K562 (cell line): ENCODE data around the gene RFX3.

Experiments used
- CHD2 ChIP-seq: IDR thresholded peaks from 2 replicates; pipeline ENCODE4 v1.6.1; 2011; ENCODE audit warnings: low read depth, low read length
- DNMT1 ChIP-seq: fragments of 450-650 bp; IDR thresholded peaks from 2 replicates; pipeline ENCODE4 v1.6.1; 2016; ENCODE audit warnings: antibody characterized with exemption, mild to moderate bottlenecking
- EGR1 ChIP-seq: fragments of 450-650 bp; conservative IDR thresholded peaks from 2 replicates; pipeline ENCODE4 v1.6.1; 2017; ENCODE audit warnings: mild to moderate bottlenecking
- HNRNPUL1 ChIP-seq: fragments of 200-400 bp; formaldehyde crosslinking; IDR thresholded peaks from 2 replicates; pipeline ENCODE4 v1.6.1; 2017; ENCODE audit warnings: low read length
- TAF1 ChIP-seq: IDR thresholded peaks from 2 replicates; pipeline ENCODE4 v1.6.1; 2011; ENCODE audit warnings: mild to moderate bottlenecking, low read length, moderate library complexity; ENCODE audit not compliant: insufficient read depth, control insufficient read depth, severe bottlenecking; ENCODE audit errors: extremely low read depth
- ZFX ChIP-seq: sonication (generic); formaldehyde crosslinking; IDR thresholded peaks from 2 replicates; pipeline ENCODE4 v1.8.0; 2022; ENCODE audit warnings: mild to moderate bottlenecking, missing genetic modification reagents, moderate library complexity
- ZNF655 ChIP-seq: fragments of 250-450 bp; sonication (Bioruptor Pico); IDR thresholded peaks from 2 replicates; pipeline ENCODE4 v1.5.0; 2021
- TF ChIP-seq, protein P1 (sequence below): sonication (generic); formaldehyde crosslinking; IDR thresholded peaks from 2 replicates; pipeline ENCODE4 v1.8.1; 2023; ENCODE audit warnings: mild to moderate bottlenecking, missing genetic modification reagents
- TF ChIP-seq, protein P2 (sequence below): fragments of 250-450 bp; sonication (Bioruptor Pico); IDR thresholded peaks from 2 replicates; pipeline ENCODE4 v1.8.0; 2022; ENCODE audit warnings: inconsistent platforms
- TF ChIP-seq, protein P3 (sequence below): fragments of 450-650 bp; IDR thresholded peaks from 2 replicates; pipeline ENCODE4 v1.6.1; 2016; ENCODE audit warnings: borderline replicate concordance

DNA sequence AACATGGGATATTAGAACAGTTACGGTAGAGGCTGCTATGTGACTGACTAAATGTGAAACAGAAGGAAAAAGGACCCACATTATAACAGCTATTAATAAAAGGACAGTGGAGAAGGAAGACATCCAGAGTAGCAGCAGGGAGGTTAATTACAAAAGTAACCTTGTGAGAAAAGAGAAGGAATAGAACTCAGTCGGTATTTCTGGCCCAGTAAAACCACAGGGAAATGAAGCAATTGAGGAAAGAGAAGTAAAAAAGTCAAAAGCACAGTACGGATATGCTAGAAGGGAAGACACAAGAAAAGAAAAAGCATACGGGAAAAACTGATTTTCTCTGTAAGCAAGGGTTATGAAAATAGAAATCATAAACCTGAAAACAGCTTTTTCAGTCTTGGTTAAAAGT lies 164.7 kb downstream of the RFX3 start:
- TF ChIP-seq HNRNPUL1 (no peak), CHD2 (no peak), ZNF655 (CRISPR knock-in tag) (no peak), TAF1 (no peak), ZFX (no peak), EGR1 (no peak), DNMT1 (no peak)
- TF ChIP-seq, protein P1, sequence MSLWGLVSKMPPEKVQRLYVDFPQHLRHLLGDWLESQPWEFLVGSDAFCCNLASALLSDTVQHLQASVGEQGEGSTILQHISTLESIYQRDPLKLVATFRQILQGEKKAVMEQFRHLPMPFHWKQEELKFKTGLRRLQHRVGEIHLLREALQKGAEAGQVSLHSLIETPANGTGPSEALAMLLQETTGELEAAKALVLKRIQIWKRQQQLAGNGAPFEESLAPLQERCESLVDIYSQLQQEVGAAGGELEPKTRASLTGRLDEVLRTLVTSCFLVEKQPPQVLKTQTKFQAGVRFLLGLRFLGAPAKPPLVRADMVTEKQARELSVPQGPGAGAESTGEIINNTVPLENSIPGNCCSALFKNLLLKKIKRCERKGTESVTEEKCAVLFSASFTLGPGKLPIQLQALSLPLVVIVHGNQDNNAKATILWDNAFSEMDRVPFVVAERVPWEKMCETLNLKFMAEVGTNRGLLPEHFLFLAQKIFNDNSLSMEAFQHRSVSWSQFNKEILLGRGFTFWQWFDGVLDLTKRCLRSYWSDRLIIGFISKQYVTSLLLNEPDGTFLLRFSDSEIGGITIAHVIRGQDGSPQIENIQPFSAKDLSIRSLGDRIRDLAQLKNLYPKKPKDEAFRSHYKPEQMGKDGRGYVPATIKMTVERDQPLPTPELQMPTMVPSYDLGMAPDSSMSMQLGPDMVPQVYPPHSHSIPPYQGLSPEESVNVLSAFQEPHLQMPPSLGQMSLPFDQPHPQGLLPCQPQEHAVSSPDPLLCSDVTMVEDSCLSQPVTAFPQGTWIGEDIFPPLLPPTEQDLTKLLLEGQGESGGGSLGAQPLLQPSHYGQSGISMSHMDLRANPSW, result no peak
- TF ChIP-seq, protein P2, sequence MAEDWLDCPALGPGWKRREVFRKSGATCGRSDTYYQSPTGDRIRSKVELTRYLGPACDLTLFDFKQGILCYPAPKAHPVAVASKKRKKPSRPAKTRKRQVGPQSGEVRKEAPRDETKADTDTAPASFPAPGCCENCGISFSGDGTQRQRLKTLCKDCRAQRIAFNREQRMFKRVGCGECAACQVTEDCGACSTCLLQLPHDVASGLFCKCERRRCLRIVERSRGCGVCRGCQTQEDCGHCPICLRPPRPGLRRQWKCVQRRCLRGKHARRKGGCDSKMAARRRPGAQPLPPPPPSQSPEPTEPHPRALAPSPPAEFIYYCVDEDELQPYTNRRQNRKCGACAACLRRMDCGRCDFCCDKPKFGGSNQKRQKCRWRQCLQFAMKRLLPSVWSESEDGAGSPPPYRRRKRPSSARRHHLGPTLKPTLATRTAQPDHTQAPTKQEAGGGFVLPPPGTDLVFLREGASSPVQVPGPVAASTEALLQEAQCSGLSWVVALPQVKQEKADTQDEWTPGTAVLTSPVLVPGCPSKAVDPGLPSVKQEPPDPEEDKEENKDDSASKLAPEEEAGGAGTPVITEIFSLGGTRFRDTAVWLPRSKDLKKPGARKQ (CRISPR knock-in tag), result no peak
- TF ChIP-seq, protein P3, sequence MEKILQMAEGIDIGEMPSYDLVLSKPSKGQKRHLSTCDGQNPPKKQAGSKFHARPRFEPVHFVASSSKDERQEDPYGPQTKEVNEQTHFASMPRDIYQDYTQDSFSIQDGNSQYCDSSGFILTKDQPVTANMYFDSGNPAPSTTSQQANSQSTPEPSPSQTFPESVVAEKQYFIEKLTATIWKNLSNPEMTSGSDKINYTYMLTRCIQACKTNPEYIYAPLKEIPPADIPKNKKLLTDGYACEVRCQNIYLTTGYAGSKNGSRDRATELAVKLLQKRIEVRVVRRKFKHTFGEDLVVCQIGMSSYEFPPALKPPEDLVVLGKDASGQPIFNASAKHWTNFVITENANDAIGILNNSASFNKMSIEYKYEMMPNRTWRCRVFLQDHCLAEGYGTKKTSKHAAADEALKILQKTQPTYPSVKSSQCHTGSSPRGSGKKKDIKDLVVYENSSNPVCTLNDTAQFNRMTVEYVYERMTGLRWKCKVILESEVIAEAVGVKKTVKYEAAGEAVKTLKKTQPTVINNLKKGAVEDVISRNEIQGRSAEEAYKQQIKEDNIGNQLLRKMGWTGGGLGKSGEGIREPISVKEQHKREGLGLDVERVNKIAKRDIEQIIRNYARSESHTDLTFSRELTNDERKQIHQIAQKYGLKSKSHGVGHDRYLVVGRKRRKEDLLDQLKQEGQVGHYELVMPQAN, result no peak
